Endothelial cell of umbilical vein (primary cell): ENCODE measurements around the gene TOX2.

Experiments
- EZH2 ChIP-seq: IDR thresholded peaks from 2 replicates; pipeline ENCODE4 v1.6.1; 2012; ENCODE audit warnings: borderline replicate concordance, low read depth, mild to moderate bottlenecking, moderate library complexity, low read length, inconsistent platforms; ENCODE audit not compliant: severe bottlenecking
- JUN ChIP-seq: IDR thresholded peaks from 2 replicates; pipeline ENCODE4 v1.6.1; 2011; ENCODE audit warnings: borderline replicate concordance, low read depth; ENCODE audit not compliant: insufficient read length, insufficient read depth
- MYC ChIP-seq: IDR thresholded peaks from one replicate; pipeline ENCODE4 v1.6.1; 2011; ENCODE audit warnings: mild to moderate bottlenecking, low read depth, low read length
- POLR2AphosphoS5 ChIP-seq: IDR thresholded peaks from 2 replicates; pipeline ENCODE4 v1.6.1; 2012; ENCODE audit warnings: low read depth, mild to moderate bottlenecking, control low read depth, low read length, moderate library complexity; ENCODE audit not compliant: insufficient read depth
- TF ChIP-seq, protein P1 (sequence below), 2 donors: IDR thresholded peaks; 1 replicate in 1 of 2; 2 replicates in 1 of 2; pipeline ENCODE4 v1.5.1; 2011; ENCODE audit warnings: low read length in 2 of 2, mild to moderate bottlenecking in 2 of 2, moderate library complexity in 2 of 2, control low read depth in 1 of 2, inconsistent platforms in 1 of 2, low read depth in 1 of 2; ENCODE audit not compliant: insufficient read depth in 1 of 2; ENCODE audit errors: extremely low read depth in 1 of 2

- TF ChIP-seq, protein P1, sequence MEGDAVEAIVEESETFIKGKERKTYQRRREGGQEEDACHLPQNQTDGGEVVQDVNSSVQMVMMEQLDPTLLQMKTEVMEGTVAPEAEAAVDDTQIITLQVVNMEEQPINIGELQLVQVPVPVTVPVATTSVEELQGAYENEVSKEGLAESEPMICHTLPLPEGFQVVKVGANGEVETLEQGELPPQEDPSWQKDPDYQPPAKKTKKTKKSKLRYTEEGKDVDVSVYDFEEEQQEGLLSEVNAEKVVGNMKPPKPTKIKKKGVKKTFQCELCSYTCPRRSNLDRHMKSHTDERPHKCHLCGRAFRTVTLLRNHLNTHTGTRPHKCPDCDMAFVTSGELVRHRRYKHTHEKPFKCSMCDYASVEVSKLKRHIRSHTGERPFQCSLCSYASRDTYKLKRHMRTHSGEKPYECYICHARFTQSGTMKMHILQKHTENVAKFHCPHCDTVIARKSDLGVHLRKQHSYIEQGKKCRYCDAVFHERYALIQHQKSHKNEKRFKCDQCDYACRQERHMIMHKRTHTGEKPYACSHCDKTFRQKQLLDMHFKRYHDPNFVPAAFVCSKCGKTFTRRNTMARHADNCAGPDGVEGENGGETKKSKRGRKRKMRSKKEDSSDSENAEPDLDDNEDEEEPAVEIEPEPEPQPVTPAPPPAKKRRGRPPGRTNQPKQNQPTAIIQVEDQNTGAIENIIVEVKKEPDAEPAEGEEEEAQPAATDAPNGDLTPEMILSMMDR (IDR thresholded peaks at IDR 0.05; ENCODE audit: extremely low read depth in 1 of 2, insufficient read depth in 1 of 2, low read depth in 1 of 2, low read length in 2 of 2), result no peak
- TF ChIP-seq POLR2AphosphoS5 (no peak), JUN (no peak), EZH2 (no peak), MYC (no peak)
These were observed 56.6 kb downstream of the TOX2 start for GRCh38 chr20:43971267-43971666.
